Stimulated activated CD8-positive, alpha-beta memory T cell treated with anti-CD3 and anti-CD28 coated beads, Interleukin-15, amount 100 ng/mL, for 24 hours (primary cell): Measurements from ENCODE around the gene FAM114A1.
"Not testable (repeated sequence)": the region's sequence is repeated elsewhere in the genome, so short reads cannot be mapped to it uniquely, and the experiment has no call there.

Experiments used
- DNase-seq: peaks from one replicate; pipeline ENCODE4 v3.0.0-alpha.2; 2020; ENCODE audit warnings: low read depth

FAM114A1 gene

GRCh38 chr4:38904090-38904666 lies 36.6 kb downstream of the FAM114A1 start:
- no peak for DNase-seq

- no peak for DNase-seq
These were observed 37.1 kb downstream of the FAM114A1 start for GRCh38 chr4:38904682-38905081.

- no peak for DNase-seq
These were observed 38.2 kb downstream of the FAM114A1 start for GRCh38 chr4:38905652-38906385.

- no peak for DNase-seq
These were observed 40.2 kb downstream of the FAM114A1 start for GRCh38 chr4:38907696-38908270.

- no peak for DNase-seq
These were observed 41.4 kb downstream of the FAM114A1 start for GRCh38 chr4:38909015-38909414.

GRCh38 chr4:38911257-38911656 lies 43.7 kb downstream of the FAM114A1 start:
- DNase-seq, result no peak

- DNase-seq, result no peak
These were observed 47.2 kb downstream of the FAM114A1 start for GRCh38 chr4:38914854-38915253.

GRCh38 chr4:38916267-38916666 lies 48.7 kb downstream of the FAM114A1 start:
- DNase-seq, result not testable (repeated sequence)

GRCh38 chr4:38917481-38918025 lies 49.9 kb downstream of the FAM114A1 start:
- no peak for DNase-seq

GRCh38 chr4:38919494-38919893 lies 51.9 kb downstream of the FAM114A1 start:
- no peak for DNase-seq

- no peak for DNase-seq
These were observed 52.6 kb downstream of the FAM114A1 start for GRCh38 chr4:38920186-38920585.

GRCh38 chr4:38920677-38921076 lies 53.1 kb downstream of the FAM114A1 start:
- no peak for DNase-seq

- no peak for DNase-seq
These were observed 53.5 kb downstream of the FAM114A1 start for GRCh38 chr4:38921151-38921550.

- no peak for DNase-seq
These were observed 56.1 kb downstream of the FAM114A1 start for GRCh38 chr4:38923746-38924145.

- no peak for DNase-seq
These were observed 56.7 kb downstream of the FAM114A1 start for GRCh38 chr4:38924353-38924752.

GRCh38 chr4:38925492-38926413 lies 58.1 kb downstream of the FAM114A1 start:
- DNase-seq, result no peak

GRCh38 chr4:38926896-38927295 lies 59.3 kb downstream of the FAM114A1 start:
- DNase-seq, result no peak

- no peak for DNase-seq
These were observed 61.0 kb downstream of the FAM114A1 start for GRCh38 chr4:38928568-38928967.

- no peak for DNase-seq
These were observed 61.4 kb downstream of the FAM114A1 start for GRCh38 chr4:38928974-38929373.

GRCh38 chr4:38930204-38930603 lies 62.6 kb downstream of the FAM114A1 start:
- no peak for DNase-seq

- no peak for DNase-seq
These were observed 63.1 kb downstream of the FAM114A1 start for GRCh38 chr4:38930707-38931106.

- no peak for DNase-seq
These were observed 63.5 kb downstream of the FAM114A1 start for GRCh38 chr4:38931125-38931524.
